Cardiac muscle cell (in vitro differentiated cells and primary cell): ENCODE measurements around the gene ANKRD44. TPM values are rescaled to one million over a fixed set of nuclear protein-coding genes. Genes with fewer than 3 reads are reported as not detected.
A peak's percentile ranks its signal among the peaks of the same experiment; 100 is the strongest.

Experiments
- DNase-seq, 2 donors: peaks; one replicate each; pipeline versions ENCODE4 v3.0.0 to v3.0.0-alpha.2; 2010 to 2017; ENCODE audit warnings: low read depth in 1 of 2, low spot score in 1 of 2
- H3K27ac ChIP-seq: fragments of 200-600 bp; sonication (generic); 2 replicates; pipeline ENCODE4 v1.5.1; 2016
- H3K27me3 ChIP-seq: fragments of 200-600 bp; sonication (generic); 2 replicates; pipeline ENCODE4 v1.6.0; 2016; ENCODE audit warnings: control low read depth
- H3K36me3 ChIP-seq: fragments of 200-600 bp; sonication (generic); 2 replicates; pipeline ENCODE4 v1.5.1; 2016; ENCODE audit warnings: control low read depth
- H3K4me1 ChIP-seq: fragments of 200-600 bp; sonication (generic); 2 replicates; pipeline ENCODE4 v1.8.1; 2017; ENCODE audit warnings: low read depth, mild to moderate bottlenecking, mixed run types
- H3K4me3 ChIP-seq: fragments of 200-600 bp; sonication (generic); 2 replicates; pipeline ENCODE4 v1.5.1; 2016; ENCODE audit warnings: mild to moderate bottlenecking
- H3K9me3 ChIP-seq: fragments of 200-600 bp; sonication (generic); 2 replicates; pipeline ENCODE4 v1.5.1; 2017; ENCODE audit warnings: low read depth, mild to moderate bottlenecking, control low read depth
- CTCF ChIP-seq: IDR thresholded peaks from 2 replicates; pipeline ENCODE4 v1.5.1; 2012; ENCODE audit warnings: low read depth, mild to moderate bottlenecking, low read length
- polyA plus RNA-seq: library from polyadenylated mRNA; unstranded; fragments of >200 nt; fragmentation: Nextera tagmentation; extraction: Ambion mirVana; gene quantifications from 2 replicates; pipeline ENCODE4 v1.2.1, GENCODE V29; 2016
- total RNA-seq: library from RNA; depleted of rRNA; stranded (reverse); fragments of >200 nt; gene quantifications from 2 replicates; pipeline ENCODE4 v1.2.3, GENCODE V29; 2016

ANKRD44 gene
- total and polyA plus RNA-seq, 2 experiments from 2014 or later: 4.0 to 5.0 TPM

- no peaks in the 10 kb centered on the region for H3K9me3 ChIP-seq
- DNase-seq: no peak
- no peak for TF ChIP-seq CTCF
Observed at GRCh38 chr2:197217541-197217940, 93.0 kb downstream of the ANKRD44 start.

GRCh38 chr2:197216361-197216979 is 94.1 kb downstream of the ANKRD44 start:
- H3K27me3 ChIP-seq: no peaks in the 10 kb centered on the region
- H3K9me3 ChIP-seq: no peaks in the 10 kb centered on the region
- H3K27ac ChIP-seq: no peak overlapping the region
- TF ChIP-seq CTCF: no peak
- peak in 1 of 2 donors; percentile 25 for DNase-seq
- H3K4me1 ChIP-seq: no peaks in the 10 kb centered on the region
- H3K36me3 ChIP-seq: no peaks in the 10 kb centered on the region
- no peak overlapping the region for H3K4me3 ChIP-seq

More at GRCh38 chr2:197217541-197217940, 93.0 kb downstream of the ANKRD44 start:
- H3K27ac ChIP-seq: no peak overlapping the region
- no peak overlapping the region for H3K4me3 ChIP-seq
- no peaks in the 10 kb centered on the region for H3K36me3 ChIP-seq
- H3K4me1 ChIP-seq: no peaks in the 10 kb centered on the region
- H3K27me3 ChIP-seq: no peaks in the 10 kb centered on the region

- Histone ChIP-seq H3K4me3 (no peak overlapping the region), H3K4me1 (no peaks in the 10 kb centered on the region), H3K36me3 (no peaks in the 10 kb centered on the region), H3K9me3 (no peaks in the 10 kb centered on the region), H3K27ac (no peak overlapping the region), H3K27me3 (no peaks in the 10 kb centered on the region)
- peak in 1 of 2 donors; percentile 28 for DNase-seq
- TF ChIP-seq CTCF: no peak
Observed at GRCh38 chr2:197215748-197216360, 94.7 kb downstream of the ANKRD44 start.

- H3K4me3 ChIP-seq: no peak overlapping the region
- DNase-seq: no peak
- no peaks in the 10 kb centered on the region for H3K27me3 ChIP-seq
- H3K27ac ChIP-seq: no peak overlapping the region
- H3K9me3 ChIP-seq: no peaks in the 10 kb centered on the region
- no peaks in the 10 kb centered on the region for H3K4me1 ChIP-seq
- TF ChIP-seq CTCF: no peak
- no peaks in the 10 kb centered on the region for H3K36me3 ChIP-seq
Observed at GRCh38 chr2:197212344-197213262, 98.0 kb downstream of the ANKRD44 start.

GRCh38 chr2:197211881-197212342 is 98.7 kb downstream of the ANKRD44 start:
- Histone ChIP-seq H3K36me3 (no peaks in the 10 kb centered on the region), H3K9me3 (no peaks in the 10 kb centered on the region), H3K4me3 (no peak overlapping the region), H3K4me1 (no peaks in the 10 kb centered on the region), H3K27ac (no peak overlapping the region), H3K27me3 (no peaks in the 10 kb centered on the region)
- DNase-seq: no peak
- TF ChIP-seq CTCF: no peak
